Psoas muscle (tissue), 8 donors: ENCODE results near the gene IDI2. TPM values are rescaled to one million over a fixed set of nuclear protein-coding genes. Genes with fewer than 3 reads are reported as not detected.

Experiments used
- ATAC-seq, 4 donors: fragments of 200-7000 bp; cut with Tn5 transposase; one replicate each; pipeline ENCODE4 v1.9.1; 2020; ENCODE audit warnings: moderate library complexity in 3 of 4, mild to moderate bottlenecking in 2 of 4
- DNase-seq, 2 donors: peaks; one replicate each; pipeline ENCODE4 v3.0.0-alpha.2; 2020
- H3K27ac ChIP-seq: fragments of 200-600 bp; one replicate; pipeline ENCODE4 v1.8.0; 2022
- H3K27me3 ChIP-seq, 3 donors: fragments of 200-600 bp in 1 of 3; one replicate each; pipeline versions ENCODE4 v1.6.1 to v1.8.0; 2013 to 2022; ENCODE audit warnings: low read length in 2 of 3, mild to moderate bottlenecking in 2 of 3, moderate library complexity in 1 of 3; ENCODE audit not compliant: insufficient read depth in 3 of 3
- H3K36me3 ChIP-seq, 2 donors: fragments of 200-600 bp in 1 of 2; one replicate each; pipeline versions ENCODE4 v1.6.1 to v1.8.0; 2013 to 2022; ENCODE audit warnings: low read depth in 1 of 2, mild to moderate bottlenecking in 1 of 2, moderate library complexity in 1 of 2; ENCODE audit not compliant: insufficient read depth in 1 of 2
- H3K4me1 ChIP-seq: fragments of 200-600 bp; one replicate; pipeline ENCODE4 v1.8.0; 2022
- H3K4me3 ChIP-seq: fragments of 200-600 bp; one replicate; pipeline ENCODE4 v1.8.0; 2022; ENCODE audit warnings: mild to moderate bottlenecking
- H3K9me3 ChIP-seq: fragments of 200-600 bp; one replicate; pipeline ENCODE4 v1.8.0; 2022
- CTCF ChIP-seq: fragments of 200-600 bp; IDR thresholded peaks from one replicate; pipeline ENCODE4 v1.8.0; 2022; ENCODE audit warnings: antibody characterized with exemption
- WGBS, 3 donors: extraction: QIAGEN DNeasy Blood & Tissue Kit; methylation state at CpG; one replicate each; pipeline versions ENCODE4 v1.1.6 to v1.1.7; 2013; 5-methylcytosine and 5-hydroxymethylcytosine counted together
- intact Hi-C, 2 donors: fragments of 100-400 bp; cut with DNase I; formaldehyde crosslinking; loops; one replicate each; pipeline versions ENCODE4 v1.11.0 to v1.14.2; 2022
- polyA plus RNA-seq, 3 donors: library from polyadenylated mRNA; stranded (reverse); fragments of 200-250 nt; gene quantifications; one replicate each; pipeline ENCODE4 v1.2.3, GENCODE V29; 2013
- total RNA-seq, 4 donors: library from RNA; stranded (reverse); fragmentation: NEBNext Ultra II Directional in 2 of 4; extraction: Animal tissue kit (Norgen Biotek cat#: 25700) in 2 of 4; gene quantifications; one replicate each; pipeline versions ENCODE4 v1.2.1 to v1.2.4, GENCODE V29; 2021 to 2023
- donor health status: healthy with polysubstance abuse.
- donor health status: DM: no; HTN: no; CAD: no; lungs with moderate emphysema.
- donor health status: Bipolar disorder and iron deficiency.
- donor health status: healthy.
- donor health status: DM: yes; HTN: yes; CAD: no.
- donor health status: DM: no; HTN: no; CAD: no.
- donor health status: DM: no; HTN: no; CAD: no.
- donor health status: DM: yes; HTN: yes; CAD: no.

IDI2 gene
- total and polyA plus RNA-seq, 7 donors: 16.6 to 182 (median 133) TPM

- Histone ChIP-seq H3K4me3 (peak overlapping the region; percentile 94), H3K27ac (peak overlapping the region; percentile 96), H3K4me1 (peaks cover 20% of the 10 kb centered on the region), H3K9me3 (no peaks in the 10 kb centered on the region), H3K36me3 (no peaks in the 10 kb centered on the region), H3K27me3 (no peaks in the 10 kb centered on the region)
- ATAC-seq (no peak), DNase-seq (no peak)
- TF ChIP-seq CTCF: no peak
- intact Hi-C loops: loop anchor here (5.0 kb wide), 2 partner anchors 55 to 70 kb away; partner anchors contain the start of genes LARP4B (in 2 of the 2) and WDR37 (in 2 of the 2)
- 67 to 75% (median 71%) methylated on average over 14 of the region's 14 CpGs for WGBS, 3 donors
Observed at GRCh38 chr10:986881-987619, 38.6 kb downstream of the IDI2 start.

GRCh38 chr10:986137-986825 lies 39.4 kb downstream of the IDI2 start:
- WGBS, 3 donors: 81 to 93% (median 84%) methylated on average over 7 of the region's 7 CpGs
- Histone ChIP-seq H3K27ac (no peak overlapping the region), H3K4me3 (no peak overlapping the region), H3K4me1 (peaks cover 20% of the 10 kb centered on the region), H3K27me3 (no peaks in the 10 kb centered on the region), H3K36me3 (no peaks in the 10 kb centered on the region), H3K9me3 (no peaks in the 10 kb centered on the region)
- TF ChIP-seq CTCF: no peak
- DNase-seq (no peak), ATAC-seq (no peak)
- intact Hi-C loops: loop anchor here (5.0 kb wide), 2 partner anchors 54 to 71 kb away; partner anchors contain the start of genes LARP4B (in 2 of the 2) and WDR37 (in 2 of the 2)

GRCh38 chr10:985361-985760 lies 40.3 kb downstream of the IDI2 start:
- Histone ChIP-seq H3K4me1 (peaks cover 20% of the 10 kb centered on the region), H3K4me3 (no peak overlapping the region), H3K9me3 (no peaks in the 10 kb centered on the region), H3K27me3 (no peaks in the 10 kb centered on the region), H3K27ac (no peak overlapping the region), H3K36me3 (no peaks in the 10 kb centered on the region)
- DNase-seq (no peak), ATAC-seq (no peak)
- intact Hi-C loops: loop anchor here (5.0 kb wide), 2 partner anchors 53 to 72 kb away; partner anchors contain the start of genes LARP4B (in 2 of the 2) and WDR37 (in 2 of the 2)
- WGBS, 3 donors: 82 to 91% (median 89%) methylated on average over 2 of the region's 2 CpGs
- no peak for TF ChIP-seq CTCF

- intact Hi-C loops: no loop called here
- DNase-seq (no peak), ATAC-seq (no peak)
- TF ChIP-seq CTCF: no peak
- WGBS, 3 donors: 88 to 92% (median 89%) methylated on average over 9 of the region's 9 CpGs
- no peaks in the 10 kb centered on the region for H3K36me3 ChIP-seq
- H3K4me3 ChIP-seq: no peak overlapping the region
- H3K4me1 ChIP-seq: peaks cover 11% of the 10 kb centered on the region
- H3K9me3 ChIP-seq: no peaks in the 10 kb centered on the region
- H3K27ac ChIP-seq: no peak overlapping the region
- no peaks in the 10 kb centered on the region for H3K27me3 ChIP-seq
Observed at GRCh38 chr10:983971-984655, 41.5 kb downstream of the IDI2 start.
